Right lobe of liver (tissue), 6 donors: ENCODE measurements around the gene SPAG5. TPM values are rescaled to one million over a fixed set of nuclear protein-coding genes. Genes with fewer than 3 reads are reported as not detected.

Experiments
- ATAC-seq, 4 donors: fragments of 200-7000 bp; cut with Tn5 transposase; one replicate each; pipeline ENCODE4 v1.9.1; 2020; ENCODE audit warnings: mild to moderate bottlenecking in 4 of 4, moderate library complexity in 4 of 4
- DNase-seq, 3 donors: peaks; one replicate each; pipeline ENCODE4 v3.0.0-alpha.2; 2020
- H3K27ac ChIP-seq, 3 donors: fragments of 200-600 bp; one replicate each; pipeline ENCODE4 v1.8.0; 2022
- H3K27me3 ChIP-seq, 2 donors: fragments of 200-600 bp; one replicate each; pipeline ENCODE4 v1.8.0; 2022
- H3K36me3 ChIP-seq, 4 donors: fragments of 200-600 bp; sonication (generic) in 1 of 4; one replicate each; pipeline versions ENCODE4 v1.5.1 to v1.8.0; 2017 to 2022; ENCODE audit warnings: control low read depth in 1 of 4
- H3K4me1 ChIP-seq, 4 donors: fragments of 200-600 bp; sonication (generic) in 1 of 4; one replicate each; pipeline versions ENCODE4 v1.5.1 to v1.8.0; 2017 to 2022; ENCODE audit warnings: control low read depth in 1 of 4
- H3K4me3 ChIP-seq, 3 donors: fragments of 200-600 bp; one replicate each; pipeline ENCODE4 v1.8.0; 2022
- H3K9me3 ChIP-seq, 4 donors: fragments of 200-600 bp; sonication (generic) in 1 of 4; one replicate each; pipeline versions ENCODE4 v1.5.1 to v1.8.0; 2017 to 2022; ENCODE audit warnings: control low read depth in 1 of 4
- CTCF ChIP-seq, 4 donors: fragments of 200-600 bp in 3 of 4; fragments of 450-650 bp in 1 of 4; IDR thresholded peaks; one replicate each; pipeline versions ENCODE4 v1.5.1 to v1.8.0; 2016 to 2022; ENCODE audit warnings: antibody characterized with exemption in 4 of 4, mild to moderate bottlenecking in 2 of 4
- POLR2A ChIP-seq: fragments of 450-650 bp; IDR thresholded peaks from one replicate; pipeline ENCODE4 v1.6.1; 2017; ENCODE audit warnings: antibody characterized with exemption, mild to moderate bottlenecking
- WGBS: methylation state at CpG from one replicate; pipeline ENCODE4 v1.1.6; 2018; ENCODE audit warnings: low coverage, low lambda C conversion rate; ENCODE audit not compliant: insufficient coverage; ENCODE audit errors: missing lambda C conversion rate; 5-methylcytosine and 5-hydroxymethylcytosine counted together
- intact Hi-C, 2 donors: fragments of 100-400 bp; cut with DNase I; formaldehyde crosslinking; loops; one replicate each; pipeline versions ENCODE4 v1.11.2 to v1.14.1; 2022
- total RNA-seq, 6 experiments: library from RNA; depleted of rRNA in 2 of 6; stranded (reverse); fragments of >200 nt in 2 of 6; fragmentation: NEBNext Ultra II Directional in 3 of 6; extraction: Animal tissue kit (Norgen Biotek cat#: 25700) in 3 of 6; gene quantifications; one replicate each; pipeline versions ENCODE4 v1.1.0 to v1.2.4, GENCODE V29; 2016 to 2023
- donor health status: DM: no; HTN: yes; CAD: no.
- donor health status: DM: no; HTN: no; CAD: no.
- donor health status: DM: no; HTN: no; CAD: no.
- donor health status: DM: no; HTN: yes; CAD: no.
- donor health status: DM: no; HTN: yes; CAD: no.

Gene SPAG5
- total RNA-seq, 6 experiments from 2014 or later, result 8.4 to 14.1 (median 11.3) TPM

GRCh38 chr17:28553000-28553505, 45.8 kb downstream of the SPAG5 start:
- Histone ChIP-seq H3K27me3 (no peaks in the 10 kb centered on the region), H3K36me3 (peaks cover 0 to 40% (median 15%) of the 10 kb centered on the region in 4 donors), H3K9me3 (no peaks in the 10 kb centered on the region), H3K27ac (peak overlapping the region; percentile 16 to 66 (median 62)), H3K4me3 (peak overlapping the region in 1 of 3 donors; percentile 93), H3K4me1 (peaks cover 0 to 17% (median 9%) of the 10 kb centered on the region in 4 donors)
- TF ChIP-seq POLR2A (no peak), CTCF (IDR thresholded peaks at IDR 0.05) (no peak)
- 63% methylated on average over 5 of the region's 5 CpGs for WGBS
- ATAC-seq (peak; percentile 19 to 36 (median 33)), DNase-seq (peak in 1 of 3 donors; percentile 65)
- intact Hi-C loops, result no loop called here

- H3K4me1 ChIP-seq, result peaks cover 0 to 17% (median 9%) of the 10 kb centered on the region in 4 donors
- peak within 1 kb of the TSS; percentile 36 to 93 (median 78) for H3K4me3 ChIP-seq
- 3% methylated on average over 19 of the region's 67 CpGs for WGBS
- TF ChIP-seq POLR2A, result peak; percentile 86
- no peak for TF ChIP-seq CTCF (IDR thresholded peaks at IDR 0.05)
- intact Hi-C loops, result no loop called here
- H3K36me3 ChIP-seq, result peaks cover 0 to 35% (median 15%) of the 10 kb centered on the region in 4 donors
- no peaks in the 10 kb centered on the region for H3K27me3 ChIP-seq
- peak; percentile 85 to 90 (median 88) for ATAC-seq
- H3K27ac ChIP-seq, result peak within 1 kb of the TSS; percentile 16 to 66 (median 62)
- peak; percentile 88 to 90 (median 89) for DNase-seq
- no peaks in the 10 kb centered on the region for H3K9me3 ChIP-seq
Observed at GRCh38 chr17:28552176-28552999, 46.4 kb downstream of the SPAG5 start, which contains the start of gene UNC119. UNC119 (minus strand) TSS chr17:28552624; CDS start chr17:28552557, 67 bp downstream.

- Histone ChIP-seq H3K27me3 (no peaks in the 10 kb centered on the region), H3K4me3 (peak overlapping the region; percentile 36 to 93 (median 78)), H3K9me3 (no peaks in the 10 kb centered on the region), H3K4me1 (peaks cover 0 to 17% (median 9%) of the 10 kb centered on the region in 4 donors), H3K36me3 (peaks cover 0 to 27% (median 14%) of the 10 kb centered on the region in 4 donors), H3K27ac (peak overlapping the region in 2 of 3 donors; percentile 0 to 65)
- intact Hi-C loops, result no loop called here
- ATAC-seq (no peak), DNase-seq (no peak)
- TF ChIP-seq CTCF (IDR thresholded peaks at IDR 0.05) (no peak), POLR2A (no peak)
- WGBS, result 20% methylated on average over 10 of the region's 10 CpGs
Observed at GRCh38 chr17:28551421-28552175, 47.2 kb downstream of the SPAG5 start.

- Histone ChIP-seq H3K4me3 (no peak overlapping the region), H3K27me3 (no peaks in the 10 kb centered on the region), H3K9me3 (no peaks in the 10 kb centered on the region), H3K4me1 (peaks cover 0 to 17% (median 9%) of the 10 kb centered on the region in 4 donors), H3K36me3 (peaks cover 0 to 20% (median 10%) of the 10 kb centered on the region in 4 donors), H3K27ac (no peak overlapping the region)
- intact Hi-C loops, result no loop called here
- ATAC-seq, result no peak
- TF ChIP-seq CTCF (IDR thresholded peaks at IDR 0.05) (no peak), POLR2A (no peak)
- no peak for DNase-seq
- no CpG with 5 or more reads among the region's 1 CpG for WGBS
Observed at GRCh38 chr17:28550858-28551257, 48.0 kb downstream of the SPAG5 start.
